ENCODE data around the gene SPEN.

GRCh38 chr1:15911927-15912326 lies 64.4 kb downstream of the SPEN start:
- TF ChIP-seq CTCF (IDR thresholded peaks at IDR 0.05), result no peak
- no peak for TF ChIP-seq POLR2A (IDR thresholded peaks at IDR 0.05)
